CMK (cell line): ENCODE results near the gene CSN3.
"Not testable (repeated sequence)": the region's sequence is repeated elsewhere in the genome, so short reads cannot be mapped to it uniquely, and the experiment has no call there.

Experiments used
- DNase-seq: peaks from one replicate; pipeline ENCODE4 v3.0.0-alpha.2; 2010; ENCODE audit warnings: low read depth

CSN3 gene

GRCh38 chr4:70242297-70242696, at the start of gene CSN3:
CSN3 (plus strand) TSS chr4:70242597; CDS start chr4:70244820, 2,223 bp downstream.
- not testable (repeated sequence) for DNase-seq

- DNase-seq: no peak
Measured at GRCh38 chr4:70192895-70193294, 49.5 kb upstream of the CSN3 start.

- no peak for DNase-seq
Measured at GRCh38 chr4:70195425-70195824, 47.0 kb upstream of the CSN3 start, which contains the start of gene ODAM. ODAM (plus strand) TSS chr4:70195725; CDS start chr4:70196544, 819 bp downstream.

- DNase-seq: no peak
Measured at GRCh38 chr4:70196857-70197256, 45.5 kb upstream of the CSN3 start.

- DNase-seq: no peak
Measured at GRCh38 chr4:70197842-70198241, 44.6 kb upstream of the CSN3 start.

- no peak for DNase-seq
Measured at GRCh38 chr4:70203601-70204000, 38.8 kb upstream of the CSN3 start.

GRCh38 chr4:70212752-70213151, 29.6 kb upstream of the CSN3 start:
- not testable (repeated sequence) for DNase-seq

GRCh38 chr4:70216109-70216508, 26.3 kb upstream of the CSN3 start:
- not testable (repeated sequence) for DNase-seq

- DNase-seq: not testable (repeated sequence)
Measured at GRCh38 chr4:70216550-70216949, 25.8 kb upstream of the CSN3 start.

- not testable (repeated sequence) for DNase-seq
Measured at GRCh38 chr4:70221389-70221788, 21.0 kb upstream of the CSN3 start.

- not testable (repeated sequence) for DNase-seq
Measured at GRCh38 chr4:70221818-70222217, 20.6 kb upstream of the CSN3 start.

GRCh38 chr4:70225824-70226223, 16.6 kb upstream of the CSN3 start, which contains the start of gene FDCSP:
FDCSP (plus strand) TSS chr4:70226124; CDS start chr4:70231195, 5,071 bp downstream.
- DNase-seq: no peak

GRCh38 chr4:70236125-70236524, 6.3 kb upstream of the CSN3 start:
- no peak for DNase-seq

GRCh38 chr4:70239131-70239883, 3.1 kb upstream of the CSN3 start:
- DNase-seq: no peak

GRCh38 chr4:70239884-70240591, 2.4 kb upstream of the CSN3 start:
- no peak for DNase-seq

- DNase-seq: no peak
Measured at GRCh38 chr4:70243091-70243490, 694 bp downstream of the CSN3 start.

- no peak for DNase-seq
Measured at GRCh38 chr4:70251250-70251944, 9.0 kb downstream of the CSN3 start.

GRCh38 chr4:70251945-70252277, 9.5 kb downstream of the CSN3 start:
- DNase-seq: no peak

- DNase-seq: no peak
Measured at GRCh38 chr4:70269674-70270073, 27.3 kb downstream of the CSN3 start.

- DNase-seq: no peak
Measured at GRCh38 chr4:70277121-70277520, 34.7 kb downstream of the CSN3 start.

GRCh38 chr4:70280567-70280966, 38.2 kb downstream of the CSN3 start:
- DNase-seq: no peak

- no peak for DNase-seq
Measured at GRCh38 chr4:70288651-70289050, 46.3 kb downstream of the CSN3 start.

- DNase-seq: no peak
Measured at GRCh38 chr4:70291341-70291740, 48.9 kb downstream of the CSN3 start.
